PC-9 (cell line): ENCODE measurements around the gene TEX44. TPM values are rescaled to one million over a fixed set of nuclear protein-coding genes. Genes with fewer than 3 reads are reported as not detected.

Experiments
- BruUV-seq: library from RNA; stranded (reverse); fragments of 400-500 nt; replicated peaks from 2 replicates; lab custom pipeline; 2021; lab: Mats Ljungman, UMichigan
- CTCF ChIA-PET: fragments of 300-600 bp; sonication (Branson Sonifier 250); formaldehyde crosslinking; loops from one replicate; lab custom pipeline; 2022; ENCODE audit warnings: antibody characterized with exemption; lab: Charles Lee
- POLR2A ChIA-PET: fragments of 300-600 bp; sonication (Branson Sonifier 250); formaldehyde crosslinking; loops from one replicate; lab custom pipeline; 2022; ENCODE audit warnings: antibody characterized with exemption; ENCODE audit not compliant: unreplicated experiment; lab: Charles Lee
- DNase-seq, 2 experiments: peaks; one replicate each; pipeline versions ENCODE4 v3.0.0 to v3.0.0-alpha.2; 2015 to 2022; ENCODE audit warnings: mixed read lengths in 1 of 2
- H2AFZ ChIP-seq: fragments of 200-600 bp; sonication (generic); 2 replicates; pipeline ENCODE4 v1.8.1; 2017; ENCODE audit warnings: antibody characterized with exemption
- H3F3A ChIP-seq: fragments of 200-600 bp; sonication (generic); 2 replicates; pipeline ENCODE4 v1.8.1; 2017; ENCODE audit warnings: antibody characterized with exemption, mild to moderate bottlenecking, low read depth; ENCODE audit not compliant: insufficient read depth
- H3K27ac ChIP-seq: fragments of 200-600 bp; sonication (generic); 2 replicates; pipeline ENCODE4 v1.6.1; 2016; ENCODE audit warnings: mixed run types
- H3K27me3 ChIP-seq: fragments of 200-600 bp; sonication (generic); 2 replicates; pipeline ENCODE4 v1.6.1; 2016; ENCODE audit warnings: low read depth, mixed run types; ENCODE audit not compliant: insufficient read depth
- H3K36me3 ChIP-seq: fragments of 200-600 bp; sonication (generic); 2 replicates; pipeline ENCODE4 v1.6.1; 2016; ENCODE audit warnings: low read depth, mixed run types
- H3K4me1 ChIP-seq: fragments of 200-600 bp; sonication (generic); replicated peaks from 2 replicates; pipeline ENCODE4 v1.6.1; 2016; ENCODE audit warnings: mixed run types; ENCODE audit not compliant: insufficient read depth
- H3K4me2 ChIP-seq: fragments of 200-600 bp; sonication (generic); 2 replicates; pipeline ENCODE4 v1.6.1; 2017; ENCODE audit warnings: mixed run types
- H3K4me3 ChIP-seq: fragments of 200-600 bp; sonication (generic); 2 replicates; pipeline ENCODE4 v1.6.1; 2016; ENCODE audit warnings: mixed run types
- H3K79me2 ChIP-seq: fragments of 200-600 bp; sonication (generic); 2 replicates; pipeline ENCODE4 v1.6.1; 2017; ENCODE audit warnings: low read depth, mixed run types
- H3K9me2 ChIP-seq: fragments of 200-600 bp; sonication (generic); 2 replicates; pipeline ENCODE4 v1.8.1; 2017; ENCODE audit warnings: mild to moderate bottlenecking; ENCODE audit not compliant: insufficient read depth
- H3K9me3 ChIP-seq: fragments of 200-600 bp; sonication (generic); 2 replicates; pipeline ENCODE4 v1.8.1; 2016; ENCODE audit warnings: low read depth; ENCODE audit not compliant: insufficient read depth
- H4K20me1 ChIP-seq: fragments of 200-600 bp; sonication (generic); 2 replicates; pipeline ENCODE4 v1.8.1; 2017; ENCODE audit not compliant: insufficient read depth
- EZH2 ChIP-seq: fragments of 200-600 bp; sonication (generic); IDR thresholded peaks from 2 replicates; pipeline ENCODE4 v1.8.0; 2017; ENCODE audit warnings: antibody characterized with exemption, low read depth
- intact Hi-C: fragments of 100-400 bp; cut with micrococcal nuclease; formaldehyde crosslinking; loops from one replicate; pipeline ENCODE4 v1.10.0; 2022; ENCODE audit not compliant: unreplicated experiment
- total RNA-seq: library from RNA; stranded (reverse); gene quantifications from 2 replicates; pipeline ENCODE4 v1.2.3, GENCODE V29; 2021
- TF ChIP-seq, protein P1 (sequence below): fragments of 200-600 bp; sonication (generic); conservative IDR thresholded peaks from 2 replicates; pipeline ENCODE4 v1.6.1; 2017; ENCODE audit warnings: mixed run types, antibody characterized with exemption, mild to moderate bottlenecking, moderate library complexity

TEX44 gene
- total RNA-seq, 1 experiment from 2014 or later = not detected

DNA sequence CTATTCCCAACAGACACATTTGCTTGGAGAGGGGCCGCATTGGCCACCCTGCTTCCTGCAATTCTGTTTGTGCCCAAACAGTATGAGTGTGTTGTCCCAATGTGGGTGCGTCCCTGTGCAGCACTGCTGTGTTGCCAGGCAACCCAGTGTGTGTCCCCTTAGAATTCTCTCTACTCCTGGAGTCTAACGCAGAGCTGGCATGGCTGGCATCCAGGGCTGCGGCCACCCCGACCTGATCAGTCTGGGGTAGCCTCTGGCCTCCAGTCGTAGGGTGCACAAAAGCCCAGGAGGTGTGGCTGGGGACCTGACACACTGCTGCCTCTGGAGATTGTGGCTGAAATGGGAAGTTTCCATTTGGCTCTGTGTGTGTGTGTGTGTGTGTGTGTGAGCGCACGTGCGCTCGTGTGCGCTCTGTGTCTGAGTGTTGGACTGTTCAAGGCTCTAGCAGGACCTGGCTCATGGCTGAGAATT is 48.0 kb downstream of the TEX44 start:
- Histone ChIP-seq H3K4me3 (no peak overlapping the region), H4K20me1 (no peaks in the 10 kb centered on the region), H3K79me2 (no peaks in the 10 kb centered on the region), H3K4me1 (peaks cover 47% of the 10 kb centered on the region), H3K36me3 (no peaks in the 10 kb centered on the region), H3F3A (peaks cover 27% of the 10 kb centered on the region), H3K9me2 (no peaks in the 10 kb centered on the region), H3K4me2 (0 out of 2 replicates have a peak overlapping the region, but pooled peaks have one; percentile 13), H3K27me3 (no peaks in the 10 kb centered on the region), H3K27ac (no peak overlapping the region), H3K9me3 (no peaks in the 10 kb centered on the region), H2AFZ (no peak overlapping the region)
- TF ChIP-seq EZH2 = no peak
- no TSS peak for BruUV-seq
- ChIA-PET CTCF (no interaction called here), POLR2A (interaction anchor here (1.1 kb wide), 1 partner anchor 27 kb away, joined by 24 read pairs; no protein-coding TSS in a partner anchor)
- intact Hi-C loops = no loop called here
- DNase-seq = no peak

DNA sequence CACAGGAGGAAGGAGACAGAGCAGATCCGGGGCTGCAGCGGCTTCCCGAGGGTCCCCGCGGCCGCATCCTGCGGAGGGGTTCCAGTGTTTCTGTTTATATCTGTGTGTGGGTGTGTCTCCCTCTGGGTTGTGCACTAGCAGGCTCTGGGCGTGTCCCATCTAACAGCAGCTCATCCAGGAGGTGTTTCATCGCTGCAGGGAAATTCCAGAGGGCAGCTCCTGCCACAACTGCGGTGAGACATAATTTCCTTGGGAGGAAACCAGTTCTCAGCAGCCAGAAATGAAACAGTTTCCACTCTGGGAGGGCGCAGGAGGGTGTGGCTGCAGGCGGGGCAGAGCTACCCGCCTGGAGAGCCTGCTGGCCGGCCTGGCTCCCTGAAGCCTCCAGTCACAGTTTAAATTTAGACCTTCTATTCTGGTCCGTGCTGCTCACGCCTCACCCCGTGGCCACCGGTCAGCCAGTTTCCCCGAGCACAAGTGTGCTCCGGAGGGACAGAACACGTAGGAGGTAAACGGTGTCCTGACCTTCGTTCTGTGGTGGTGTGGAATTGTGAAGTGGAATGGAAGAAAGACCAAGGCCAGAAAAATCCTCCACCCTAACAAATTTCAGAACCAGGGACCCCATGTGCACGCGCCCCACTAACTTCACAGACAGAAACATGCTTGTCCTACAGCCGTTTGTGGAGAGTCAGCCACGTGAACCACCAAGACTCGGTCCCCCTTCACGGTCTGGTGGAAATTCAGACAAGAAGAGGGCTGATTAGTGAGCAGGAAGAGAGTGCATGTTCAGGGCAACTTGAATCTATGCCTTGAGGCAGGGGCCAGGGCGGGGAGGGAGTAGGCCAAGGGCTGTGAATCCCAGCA is 50.2 kb downstream of the TEX44 start:
- no peaks in the 10 kb centered on the region for H3K79me2 ChIP-seq
- H3F3A ChIP-seq = peaks cover 36% of the 10 kb centered on the region
- H3K4me3 ChIP-seq = peak overlapping the region; percentile 48; the same call in 1 of the 2 replicates
- CTCF ChIA-PET = interaction anchor here (1.2 kb wide), 1 partner anchor 30 kb away, joined by 15 read pairs; no protein-coding TSS in a partner anchor
- H3K27ac ChIP-seq = peak overlapping the region; percentile 98
- peaks cover 64% of the 10 kb centered on the region for H3K4me1 ChIP-seq
- H4K20me1 ChIP-seq = no peaks in the 10 kb centered on the region
- intact Hi-C loops = loop anchor here (1.0 to 2.0 kb wide), 4 partner anchors 22 to 66 kb away; partner anchors contain the start of gene PTMA
- peak; percentile 95 to 98 for DNase-seq
- H2AFZ ChIP-seq = peak overlapping the region; percentile 67
- TSS peak; percentile 99 for BruUV-seq
- H3K9me3 ChIP-seq = no peaks in the 10 kb centered on the region
- H3K36me3 ChIP-seq = no peaks in the 10 kb centered on the region
- no peaks in the 10 kb centered on the region for H3K27me3 ChIP-seq
- H3K9me2 ChIP-seq = no peaks in the 10 kb centered on the region
- POLR2A ChIA-PET = interaction anchor here (0.5 to 1.9 kb wide), 7 partner anchors 24 to 934 kb away, joined by 4 to 15 read pairs (median 4); partner anchors contain the start of gene PTMA
- H3K4me2 ChIP-seq = peak overlapping the region; percentile 86
- no peak for TF ChIP-seq EZH2
- TF ChIP-seq, protein P1, sequence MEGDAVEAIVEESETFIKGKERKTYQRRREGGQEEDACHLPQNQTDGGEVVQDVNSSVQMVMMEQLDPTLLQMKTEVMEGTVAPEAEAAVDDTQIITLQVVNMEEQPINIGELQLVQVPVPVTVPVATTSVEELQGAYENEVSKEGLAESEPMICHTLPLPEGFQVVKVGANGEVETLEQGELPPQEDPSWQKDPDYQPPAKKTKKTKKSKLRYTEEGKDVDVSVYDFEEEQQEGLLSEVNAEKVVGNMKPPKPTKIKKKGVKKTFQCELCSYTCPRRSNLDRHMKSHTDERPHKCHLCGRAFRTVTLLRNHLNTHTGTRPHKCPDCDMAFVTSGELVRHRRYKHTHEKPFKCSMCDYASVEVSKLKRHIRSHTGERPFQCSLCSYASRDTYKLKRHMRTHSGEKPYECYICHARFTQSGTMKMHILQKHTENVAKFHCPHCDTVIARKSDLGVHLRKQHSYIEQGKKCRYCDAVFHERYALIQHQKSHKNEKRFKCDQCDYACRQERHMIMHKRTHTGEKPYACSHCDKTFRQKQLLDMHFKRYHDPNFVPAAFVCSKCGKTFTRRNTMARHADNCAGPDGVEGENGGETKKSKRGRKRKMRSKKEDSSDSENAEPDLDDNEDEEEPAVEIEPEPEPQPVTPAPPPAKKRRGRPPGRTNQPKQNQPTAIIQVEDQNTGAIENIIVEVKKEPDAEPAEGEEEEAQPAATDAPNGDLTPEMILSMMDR = no peak

DNA sequence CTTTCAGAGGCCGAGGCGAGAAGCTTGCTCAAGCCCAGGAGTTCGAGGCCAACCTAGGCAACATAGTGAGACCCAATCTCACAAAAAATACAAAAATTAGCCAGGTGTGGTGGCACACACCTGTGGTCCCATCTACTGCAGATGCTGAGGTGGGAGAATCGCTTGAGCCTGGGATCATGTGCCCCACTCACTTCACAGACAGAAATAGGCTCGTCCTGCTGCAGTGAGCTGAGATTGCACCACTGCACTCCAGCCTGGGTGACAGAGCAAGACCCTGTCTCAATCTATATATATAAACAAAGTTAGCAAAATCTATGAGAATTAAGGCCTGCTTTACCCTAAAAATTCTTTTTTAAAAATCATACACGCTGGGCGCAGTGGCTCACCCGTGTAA is 50.8 kb downstream of the TEX44 start:
- no peaks in the 10 kb centered on the region for H3K36me3 ChIP-seq
- POLR2A ChIA-PET = interaction anchor here (0.7 to 1.9 kb wide), 2 partner anchors 23 to 30 kb away, joined by 3 to 8 read pairs; no protein-coding TSS in a partner anchor
- no peaks in the 10 kb centered on the region for H3K79me2 ChIP-seq
- no peaks in the 10 kb centered on the region for H3K9me3 ChIP-seq
- intact Hi-C loops = loop anchor here (2.0 kb wide), 2 partner anchors 29 to 65 kb away; partner anchors contain the start of gene PTMA
- H3K4me1 ChIP-seq = peaks cover 64% of the 10 kb centered on the region
- no peak for DNase-seq
- H3K4me2 ChIP-seq = peak overlapping the region; percentile 74
- CTCF ChIA-PET = interaction anchor here (1.2 kb wide), 1 partner anchor 28 kb away, joined by 4 read pairs; no protein-coding TSS in a partner anchor
- no peaks in the 10 kb centered on the region for H3K27me3 ChIP-seq
- peak overlapping the region; percentile 67; the same call in 1 of the 2 replicates for H2AFZ ChIP-seq
- H3K27ac ChIP-seq = peak overlapping the region; percentile 98
- H3K4me3 ChIP-seq = peak overlapping the region; percentile 35; the same call in 1 of the 2 replicates
- peaks cover 36% of the 10 kb centered on the region for H3F3A ChIP-seq
- H3K9me2 ChIP-seq = no peaks in the 10 kb centered on the region
- H4K20me1 ChIP-seq = no peaks in the 10 kb centered on the region
- no TSS peak for BruUV-seq
- TF ChIP-seq EZH2 = no peak
- TF ChIP-seq, protein P1 = no peak

Other genes with a start within 250 kb of the TEX44 start
- gene B3GNT7, start 197.2 kb upstream of the TEX44 start, total RNA-seq = 14.0 and 25.8 TPM in 2 replicates
- gene NCL, start 128.4 kb upstream of the TEX44 start, total RNA-seq = 450 and 557 TPM in 2 replicates
- gene NMUR1, start 62.4 kb upstream of the TEX44 start, total RNA-seq = not detected in 2 replicates
- gene PTMA, start 115.7 kb downstream of the TEX44 start, total RNA-seq = 1,200 and 1,260 TPM in 2 replicates
- 32.2 and 32.9 TPM in 2 replicates for gene PDE6D, start 188.4 kb downstream of the TEX44 start, total RNA-seq
- 46.3 and 52.9 TPM in 2 replicates for gene COPS7B, start 193.6 kb downstream of the TEX44 start, total RNA-seq